GM21367 (cell line): ENCODE results near the gene STX8.

Source experiments
- ATAC-seq: cut with Tn5 transposase; IDR thresholded peaks from one replicate; pipeline ENCODE4 v1.9.1; 2021; ENCODE audit not compliant: unreplicated experiment

The STX8 gene

DNA sequence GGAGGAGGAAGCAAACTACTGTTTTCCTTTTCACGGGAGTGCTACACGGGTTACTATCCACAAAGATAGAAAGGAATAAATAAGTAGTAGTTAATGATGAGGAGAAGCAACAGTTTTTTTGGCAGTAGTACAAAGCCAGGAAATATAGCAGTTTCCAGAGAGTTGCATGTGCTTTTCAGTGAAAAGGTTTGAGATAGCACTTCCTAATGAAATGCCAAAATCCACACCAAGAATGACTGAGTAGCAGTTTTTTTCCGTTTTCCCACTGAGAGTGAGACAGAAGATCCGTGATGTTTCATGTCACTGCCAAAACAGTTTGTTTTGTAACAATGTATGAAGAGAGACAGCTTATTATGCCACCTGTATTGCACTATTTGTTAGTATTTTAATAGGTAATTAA lies 129.1 kb downstream of the STX8 start:
- no peak for ATAC-seq

GRCh38 chr17:9445424-9445823 lies 130.2 kb downstream of the STX8 start:
- no peak for ATAC-seq

- ATAC-seq: no peak
Measured at GRCh38 chr17:9444687-9445086, 130.9 kb downstream of the STX8 start.

DNA sequence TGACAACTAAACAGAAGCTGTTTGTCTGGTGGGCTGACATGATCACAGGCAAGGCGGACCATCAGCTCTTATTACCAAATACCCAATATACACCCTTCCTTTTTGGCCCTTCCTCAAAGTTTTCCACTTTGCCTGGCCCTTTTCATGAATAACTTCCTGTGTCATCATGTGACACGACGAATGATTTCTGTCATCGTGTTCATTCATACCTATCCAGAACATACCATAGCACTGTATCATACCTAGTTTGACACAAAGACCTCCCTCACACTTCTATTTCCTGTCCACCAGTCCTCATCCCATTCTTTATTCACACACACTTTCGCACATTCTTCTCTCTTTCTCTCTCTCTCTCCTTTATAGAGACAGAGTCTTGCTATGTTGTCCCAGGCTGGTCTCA lies 131.8 kb downstream of the STX8 start:
- ATAC-seq: no peak

DNA sequence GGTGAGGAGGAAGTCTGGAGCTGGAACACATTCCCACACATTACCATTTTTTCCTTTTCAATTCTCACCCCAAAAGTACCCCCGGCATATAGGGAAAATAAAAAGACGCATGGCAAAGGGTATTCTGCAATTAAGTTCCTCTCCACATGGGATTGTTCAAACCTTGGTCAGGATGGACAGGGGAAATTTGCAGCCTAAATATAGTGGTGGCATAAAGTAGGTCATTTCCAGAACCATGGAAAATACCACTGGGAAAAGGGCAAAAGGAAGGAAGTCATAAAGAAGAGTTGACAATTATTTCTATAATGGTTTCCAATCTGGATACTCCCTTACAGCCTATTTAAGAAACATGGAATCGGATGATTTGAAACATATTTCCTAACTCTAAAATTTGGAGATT lies 135.8 kb downstream of the STX8 start:
- no peak for ATAC-seq

GRCh38 chr17:9436630-9437029 lies 139.0 kb downstream of the STX8 start:
- ATAC-seq: no peak

- no peak for ATAC-seq
Measured at GRCh38 chr17:9435165-9435564, 140.5 kb downstream of the STX8 start.

DNA sequence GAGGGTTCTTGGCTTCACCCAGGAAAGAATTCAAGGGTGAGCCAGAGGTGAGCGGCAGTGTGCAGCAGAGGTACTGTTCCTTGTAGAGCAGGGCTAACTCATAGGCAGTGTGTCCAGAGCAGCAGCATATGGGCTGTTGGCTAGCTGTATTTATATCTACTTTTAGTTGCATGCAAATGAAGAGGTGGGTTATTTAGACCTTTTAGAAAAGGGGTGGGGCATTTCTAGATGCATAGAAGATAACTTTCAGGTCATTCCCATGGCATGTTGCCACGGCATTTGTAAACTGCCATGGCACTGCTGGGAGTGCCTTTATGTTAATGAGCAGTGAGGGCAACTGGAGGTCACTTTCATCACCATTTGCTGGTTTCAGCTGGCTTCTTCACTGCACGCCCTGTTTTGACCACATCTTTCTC lies 141.0 kb downstream of the STX8 start:
- no peak for ATAC-seq

DNA sequence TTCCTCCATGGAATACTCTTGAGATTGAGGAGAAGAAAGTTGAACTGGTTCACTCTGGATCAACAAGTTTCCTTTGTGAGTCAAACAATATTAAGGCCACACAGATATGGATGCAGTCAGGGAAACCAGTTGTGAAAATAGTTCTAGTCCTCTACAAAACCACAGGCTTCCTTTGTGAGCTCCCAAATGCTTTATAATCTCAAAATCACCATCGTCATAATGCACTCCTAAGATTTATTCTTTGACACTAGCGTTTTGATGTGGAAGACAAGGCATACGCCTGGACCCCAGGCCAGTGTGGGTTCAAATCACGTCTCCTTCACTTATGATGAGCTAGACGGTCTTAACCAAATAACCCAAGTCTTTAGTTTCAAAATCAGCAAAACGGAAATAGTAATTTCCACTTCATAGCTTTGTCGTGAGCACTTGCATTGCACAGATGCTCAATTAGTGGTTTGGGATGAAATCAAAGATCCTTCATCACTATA lies 142.6 kb downstream of the STX8 start:
- no peak for ATAC-seq

- no peak for ATAC-seq
Measured at GRCh38 chr17:9432134-9432885, 143.3 kb downstream of the STX8 start.

- ATAC-seq: no peak
Measured at GRCh38 chr17:9431620-9432019, 144.0 kb downstream of the STX8 start.

GRCh38 chr17:9427465-9428315 lies 147.9 kb downstream of the STX8 start:
- ATAC-seq: no peak

DNA sequence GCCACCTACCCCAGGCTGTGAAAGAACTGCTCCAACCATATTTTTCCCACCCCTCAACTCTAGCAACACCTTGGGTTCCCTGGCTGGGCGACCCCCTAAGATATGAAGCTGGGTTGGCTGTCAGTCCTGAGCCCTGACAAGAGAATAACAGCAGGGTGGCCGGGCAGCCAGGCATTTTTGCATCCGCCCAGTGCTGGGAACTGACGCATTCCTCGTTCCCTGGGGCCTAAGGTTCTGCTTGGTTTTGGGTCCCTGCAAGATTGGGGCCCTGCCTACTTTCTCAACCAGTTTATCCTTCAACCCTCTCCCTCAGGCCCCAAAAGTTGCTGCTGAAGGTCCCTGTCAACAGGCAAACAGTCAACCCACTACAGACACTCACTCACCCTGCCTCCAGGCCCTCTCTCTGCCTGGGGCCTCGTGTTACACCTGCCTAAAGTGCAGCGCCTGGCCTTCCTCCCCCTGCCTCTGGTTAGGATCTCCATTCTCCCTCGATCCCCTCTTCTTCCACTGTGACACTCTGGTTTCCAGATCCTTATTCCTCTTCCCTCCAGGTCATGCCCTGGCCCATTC lies 151.5 kb downstream of the STX8 start:
- ATAC-seq: no peak

GRCh38 chr17:9421525-9421924 lies 154.1 kb downstream of the STX8 start:
- no peak for ATAC-seq

DNA sequence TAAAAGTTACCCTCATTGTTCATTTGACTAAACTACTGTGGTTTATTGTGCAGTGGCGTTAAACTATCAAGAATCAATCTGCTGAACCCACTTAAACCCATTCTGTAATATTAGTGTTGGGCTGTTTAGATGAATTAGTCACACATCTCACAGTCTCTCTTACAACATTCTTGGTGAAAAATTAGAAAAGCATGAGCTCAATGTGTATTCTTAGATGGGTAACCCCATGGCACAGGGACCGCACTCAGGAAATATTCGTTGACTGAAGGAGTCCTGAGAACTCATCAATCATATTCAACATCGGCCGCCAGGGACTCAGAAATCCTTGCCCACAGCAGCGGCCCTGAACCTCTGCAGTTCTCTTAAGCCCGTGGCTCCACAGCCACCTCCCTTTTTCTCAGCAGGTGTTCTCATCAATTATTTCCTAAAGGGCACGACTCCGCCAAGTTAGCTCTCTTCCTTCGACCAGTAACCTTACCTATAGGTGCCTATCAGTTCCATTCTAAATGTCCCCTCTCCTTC lies 155.6 kb downstream of the STX8 start:
- ATAC-seq: no peak

GRCh38 chr17:9414471-9414870 lies 161.1 kb downstream of the STX8 start:
- peak; percentile 88 for ATAC-seq

- ATAC-seq: no peak
Measured at GRCh38 chr17:9410737-9411136, 164.9 kb downstream of the STX8 start.

GRCh38 chr17:9410301-9410700 lies 165.3 kb downstream of the STX8 start:
- ATAC-seq: no peak

- no peak for ATAC-seq
Measured at GRCh38 chr17:9409878-9410277, 165.7 kb downstream of the STX8 start.

DNA sequence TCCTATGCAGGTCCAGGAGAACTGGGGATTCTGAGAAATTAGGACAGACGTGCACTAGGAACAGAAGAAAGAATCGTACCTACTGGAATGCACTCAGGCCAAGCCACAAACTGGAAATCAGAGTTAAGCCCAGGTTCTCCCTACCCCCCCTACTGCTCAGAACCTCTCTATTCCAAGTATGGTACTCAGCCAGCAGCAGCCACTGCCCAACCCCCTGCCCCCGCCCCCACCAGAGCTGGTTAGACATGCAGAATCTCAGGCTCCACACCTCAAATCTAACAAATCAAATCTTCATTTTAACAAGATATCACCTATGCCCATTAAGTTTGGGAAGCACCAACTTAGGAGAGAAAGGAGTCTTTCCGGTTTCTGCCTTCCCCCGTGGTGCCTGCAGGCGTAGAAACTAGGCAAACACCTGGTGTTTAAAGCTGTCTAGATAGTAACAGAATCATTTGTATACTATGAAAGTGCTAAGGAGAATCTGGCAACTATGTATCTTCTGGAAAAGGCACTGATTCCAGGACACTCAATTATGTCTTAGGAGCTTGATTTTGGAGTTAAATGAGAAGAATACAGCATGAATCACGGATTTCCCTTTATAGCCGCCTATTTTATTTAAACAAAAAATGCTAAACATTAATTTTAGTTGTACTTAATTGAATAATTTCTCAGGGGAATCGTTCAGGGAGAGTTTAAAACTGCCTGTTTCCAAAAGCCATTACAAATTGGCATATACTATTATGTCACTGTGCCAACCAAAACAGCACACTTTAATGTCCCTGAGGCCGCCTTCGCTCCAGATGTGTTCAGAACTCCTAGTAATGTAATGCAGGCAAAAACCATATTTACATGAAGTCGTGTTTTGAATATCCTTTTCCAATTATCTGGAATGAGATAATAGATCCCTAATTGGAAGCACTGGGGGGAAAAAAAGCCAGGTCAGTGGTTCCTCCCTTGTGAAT lies 166.5 kb downstream of the STX8 start:
- no peak for ATAC-seq
